ENCODE data around the gene SH3BGRL2.

DNA sequence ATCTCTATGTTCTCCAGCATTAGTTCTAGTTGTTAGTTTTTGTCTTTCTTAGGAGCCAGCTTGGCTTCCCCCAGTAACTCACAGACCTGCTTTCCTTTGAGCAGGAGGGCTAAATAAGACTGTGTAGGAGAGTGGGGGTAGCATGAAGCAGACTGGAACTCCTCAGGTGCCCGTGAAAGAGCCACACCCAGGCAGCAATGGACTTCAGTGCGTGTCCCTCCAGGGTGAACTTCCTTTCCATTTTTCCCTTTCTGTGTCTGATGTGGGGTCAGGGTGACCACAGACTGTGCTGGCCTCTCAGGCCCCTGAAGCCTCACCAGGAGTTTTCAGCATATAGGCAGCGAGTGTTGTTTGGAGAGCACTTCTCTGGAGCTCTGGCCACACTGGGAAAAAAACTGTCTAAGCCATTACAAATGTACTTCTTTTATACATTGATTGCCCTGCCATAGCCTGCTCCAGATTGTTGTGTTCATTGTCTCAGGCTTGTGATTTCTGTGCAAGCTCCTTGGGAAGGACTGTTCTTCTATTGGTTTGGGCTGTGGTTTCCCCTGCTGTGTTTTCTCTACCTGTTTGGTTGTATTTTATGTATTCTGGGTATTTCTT lies 55.7 kb downstream of the SH3BGRL2 start:
- TF ChIP-seq, protein P1, sequence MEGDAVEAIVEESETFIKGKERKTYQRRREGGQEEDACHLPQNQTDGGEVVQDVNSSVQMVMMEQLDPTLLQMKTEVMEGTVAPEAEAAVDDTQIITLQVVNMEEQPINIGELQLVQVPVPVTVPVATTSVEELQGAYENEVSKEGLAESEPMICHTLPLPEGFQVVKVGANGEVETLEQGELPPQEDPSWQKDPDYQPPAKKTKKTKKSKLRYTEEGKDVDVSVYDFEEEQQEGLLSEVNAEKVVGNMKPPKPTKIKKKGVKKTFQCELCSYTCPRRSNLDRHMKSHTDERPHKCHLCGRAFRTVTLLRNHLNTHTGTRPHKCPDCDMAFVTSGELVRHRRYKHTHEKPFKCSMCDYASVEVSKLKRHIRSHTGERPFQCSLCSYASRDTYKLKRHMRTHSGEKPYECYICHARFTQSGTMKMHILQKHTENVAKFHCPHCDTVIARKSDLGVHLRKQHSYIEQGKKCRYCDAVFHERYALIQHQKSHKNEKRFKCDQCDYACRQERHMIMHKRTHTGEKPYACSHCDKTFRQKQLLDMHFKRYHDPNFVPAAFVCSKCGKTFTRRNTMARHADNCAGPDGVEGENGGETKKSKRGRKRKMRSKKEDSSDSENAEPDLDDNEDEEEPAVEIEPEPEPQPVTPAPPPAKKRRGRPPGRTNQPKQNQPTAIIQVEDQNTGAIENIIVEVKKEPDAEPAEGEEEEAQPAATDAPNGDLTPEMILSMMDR (IDR thresholded peaks at IDR 0.05), result no peak
- no peak for TF ChIP-seq ESRRA (CRISPR knock-in tag; IDR thresholded peaks at IDR 0.05; ENCODE audit: borderline replicate concordance)
- TF ChIP-seq, protein P2, sequence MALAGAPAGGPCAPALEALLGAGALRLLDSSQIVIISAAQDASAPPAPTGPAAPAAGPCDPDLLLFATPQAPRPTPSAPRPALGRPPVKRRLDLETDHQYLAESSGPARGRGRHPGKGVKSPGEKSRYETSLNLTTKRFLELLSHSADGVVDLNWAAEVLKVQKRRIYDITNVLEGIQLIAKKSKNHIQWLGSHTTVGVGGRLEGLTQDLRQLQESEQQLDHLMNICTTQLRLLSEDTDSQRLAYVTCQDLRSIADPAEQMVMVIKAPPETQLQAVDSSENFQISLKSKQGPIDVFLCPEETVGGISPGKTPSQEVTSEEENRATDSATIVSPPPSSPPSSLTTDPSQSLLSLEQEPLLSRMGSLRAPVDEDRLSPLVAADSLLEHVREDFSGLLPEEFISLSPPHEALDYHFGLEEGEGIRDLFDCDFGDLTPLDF (CRISPR knock-in tag; IDR thresholded peaks at IDR 0.05), result no peak
- no peak for TF ChIP-seq NFATC4 (CRISPR knock-in tag; IDR thresholded peaks at IDR 0.05)
- TF ChIP-seq, protein P3, sequence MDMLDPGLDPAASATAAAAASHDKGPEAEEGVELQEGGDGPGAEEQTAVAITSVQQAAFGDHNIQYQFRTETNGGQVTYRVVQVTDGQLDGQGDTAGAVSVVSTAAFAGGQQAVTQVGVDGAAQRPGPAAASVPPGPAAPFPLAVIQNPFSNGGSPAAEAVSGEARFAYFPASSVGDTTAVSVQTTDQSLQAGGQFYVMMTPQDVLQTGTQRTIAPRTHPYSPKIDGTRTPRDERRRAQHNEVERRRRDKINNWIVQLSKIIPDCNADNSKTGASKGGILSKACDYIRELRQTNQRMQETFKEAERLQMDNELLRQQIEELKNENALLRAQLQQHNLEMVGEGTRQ (CRISPR knock-in tag; IDR thresholded peaks at IDR 0.05), result no peak
- no peak for TF ChIP-seq NFYB (CRISPR knock-in tag; conservative IDR thresholded peaks at IDR 0.05; ENCODE audit: low read depth)
- TF ChIP-seq, protein P4, sequence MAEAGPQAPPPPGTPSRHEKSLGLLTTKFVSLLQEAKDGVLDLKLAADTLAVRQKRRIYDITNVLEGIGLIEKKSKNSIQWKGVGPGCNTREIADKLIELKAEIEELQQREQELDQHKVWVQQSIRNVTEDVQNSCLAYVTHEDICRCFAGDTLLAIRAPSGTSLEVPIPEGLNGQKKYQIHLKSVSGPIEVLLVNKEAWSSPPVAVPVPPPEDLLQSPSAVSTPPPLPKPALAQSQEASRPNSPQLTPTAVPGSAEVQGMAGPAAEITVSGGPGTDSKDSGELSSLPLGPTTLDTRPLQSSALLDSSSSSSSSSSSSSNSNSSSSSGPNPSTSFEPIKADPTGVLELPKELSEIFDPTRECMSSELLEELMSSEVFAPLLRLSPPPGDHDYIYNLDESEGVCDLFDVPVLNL (CRISPR knock-in tag; IDR thresholded peaks at IDR 0.05; ENCODE audit: borderline replicate concordance, low read depth), result no peak
- TF ChIP-seq, protein P5, sequence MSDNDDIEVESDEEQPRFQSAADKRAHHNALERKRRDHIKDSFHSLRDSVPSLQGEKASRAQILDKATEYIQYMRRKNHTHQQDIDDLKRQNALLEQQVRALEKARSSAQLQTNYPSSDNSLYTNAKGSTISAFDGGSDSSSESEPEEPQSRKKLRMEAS (CRISPR knock-in tag; IDR thresholded peaks at IDR 0.05), result no peak
- TF ChIP-seq SP1 (CRISPR knock-in tag; conservative IDR thresholded peaks at IDR 0.05), result no peak
- TF ChIP-seq, protein P6, sequence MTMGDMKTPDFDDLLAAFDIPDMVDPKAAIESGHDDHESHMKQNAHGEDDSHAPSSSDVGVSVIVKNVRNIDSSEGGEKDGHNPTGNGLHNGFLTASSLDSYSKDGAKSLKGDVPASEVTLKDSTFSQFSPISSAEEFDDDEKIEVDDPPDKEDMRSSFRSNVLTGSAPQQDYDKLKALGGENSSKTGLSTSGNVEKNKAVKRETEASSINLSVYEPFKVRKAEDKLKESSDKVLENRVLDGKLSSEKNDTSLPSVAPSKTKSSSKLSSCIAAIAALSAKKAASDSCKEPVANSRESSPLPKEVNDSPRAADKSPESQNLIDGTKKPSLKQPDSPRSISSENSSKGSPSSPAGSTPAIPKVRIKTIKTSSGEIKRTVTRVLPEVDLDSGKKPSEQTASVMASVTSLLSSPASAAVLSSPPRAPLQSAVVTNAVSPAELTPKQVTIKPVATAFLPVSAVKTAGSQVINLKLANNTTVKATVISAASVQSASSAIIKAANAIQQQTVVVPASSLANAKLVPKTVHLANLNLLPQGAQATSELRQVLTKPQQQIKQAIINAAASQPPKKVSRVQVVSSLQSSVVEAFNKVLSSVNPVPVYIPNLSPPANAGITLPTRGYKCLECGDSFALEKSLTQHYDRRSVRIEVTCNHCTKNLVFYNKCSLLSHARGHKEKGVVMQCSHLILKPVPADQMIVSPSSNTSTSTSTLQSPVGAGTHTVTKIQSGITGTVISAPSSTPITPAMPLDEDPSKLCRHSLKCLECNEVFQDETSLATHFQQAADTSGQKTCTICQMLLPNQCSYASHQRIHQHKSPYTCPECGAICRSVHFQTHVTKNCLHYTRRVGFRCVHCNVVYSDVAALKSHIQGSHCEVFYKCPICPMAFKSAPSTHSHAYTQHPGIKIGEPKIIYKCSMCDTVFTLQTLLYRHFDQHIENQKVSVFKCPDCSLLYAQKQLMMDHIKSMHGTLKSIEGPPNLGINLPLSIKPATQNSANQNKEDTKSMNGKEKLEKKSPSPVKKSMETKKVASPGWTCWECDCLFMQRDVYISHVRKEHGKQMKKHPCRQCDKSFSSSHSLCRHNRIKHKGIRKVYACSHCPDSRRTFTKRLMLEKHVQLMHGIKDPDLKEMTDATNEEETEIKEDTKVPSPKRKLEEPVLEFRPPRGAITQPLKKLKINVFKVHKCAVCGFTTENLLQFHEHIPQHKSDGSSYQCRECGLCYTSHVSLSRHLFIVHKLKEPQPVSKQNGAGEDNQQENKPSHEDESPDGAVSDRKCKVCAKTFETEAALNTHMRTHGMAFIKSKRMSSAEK (CRISPR knock-in tag; IDR thresholded peaks at IDR 0.05; ENCODE audit: borderline replicate concordance), result no peak
- no peak for TF ChIP-seq ZNF317 (CRISPR knock-in tag; IDR thresholded peaks at IDR 0.05; ENCODE audit: borderline replicate concordance, low read depth)
- no peak for TF ChIP-seq TEAD4 (CRISPR knock-in tag; IDR thresholded peaks at IDR 0.05)
- TF ChIP-seq, protein P7, sequence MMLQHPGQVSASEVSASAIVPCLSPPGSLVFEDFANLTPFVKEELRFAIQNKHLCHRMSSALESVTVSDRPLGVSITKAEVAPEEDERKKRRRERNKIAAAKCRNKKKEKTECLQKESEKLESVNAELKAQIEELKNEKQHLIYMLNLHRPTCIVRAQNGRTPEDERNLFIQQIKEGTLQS (CRISPR knock-in tag; conservative IDR thresholded peaks at IDR 0.05), result no peak
- TF ChIP-seq JUN (CRISPR knock-in tag; IDR thresholded peaks at IDR 0.05), result no peak
